Ovary (tissue), 10 donors: ENCODE data around the gene CAVIN1. TPM values are rescaled to one million over a fixed set of nuclear protein-coding genes. Genes with fewer than 3 reads are reported as not detected.

Source experiments
- DNase-seq, 5 donors: peaks; one replicate each; pipeline ENCODE4 v3.0.0-alpha.2; 2019 to 2020
- H3K27ac ChIP-seq, 2 donors: fragments of 200-600 bp; one replicate each; pipeline versions ENCODE4 v1.5.1 to v1.8.0; 2019 to 2022
- H3K27me3 ChIP-seq: fragments of 200-600 bp; one replicate; pipeline ENCODE4 v1.8.0; 2022
- H3K36me3 ChIP-seq: fragments of 200-600 bp; sonication (generic); one replicate; pipeline ENCODE4 v1.5.1; 2019
- H3K4me1 ChIP-seq: one replicate; pipeline ENCODE4 v1.8.1; 2013; ENCODE audit warnings: mild to moderate bottlenecking, moderate library complexity; ENCODE audit not compliant: insufficient read depth
- H3K4me3 ChIP-seq: fragments of 200-600 bp; sonication (generic); one replicate; pipeline ENCODE4 v1.5.1; 2017
- H3K9me3 ChIP-seq, 2 donors: fragments of 200-600 bp in 1 of 2; sonication (generic) in 1 of 2; one replicate each; pipeline versions ENCODE4 v1.5.1 to v1.8.1; 2013 to 2019; ENCODE audit warnings: mild to moderate bottlenecking in 1 of 2, moderate library complexity in 1 of 2
- EP300 ChIP-seq: sonication (generic); formaldehyde crosslinking; IDR thresholded peaks from one replicate; pipeline ENCODE4 v1.6.1; 2017; ENCODE audit warnings: antibody characterized with exemption
- POLR2A ChIP-seq: fragments of 450-650 bp; IDR thresholded peaks from one replicate; pipeline ENCODE4 v1.6.1; 2017; ENCODE audit warnings: antibody characterized with exemption, mild to moderate bottlenecking, moderate library complexity
- WGBS, 3 donors: extraction: QIAGEN DNeasy Blood & Tissue Kit in 1 of 3; methylation state at CpG; one replicate each; pipeline versions ENCODE4 v1.1.5 to v1.1.7; 2013 to 2017; 5-methylcytosine and 5-hydroxymethylcytosine counted together
- intact Hi-C, 4 donors: fragments of 100-400 bp; cut with DNase I; formaldehyde crosslinking; loops; one replicate each; pipeline versions ENCODE4 v1.11.0 to v1.15.1; 2022 to 2023
- long read RNA-seq, 3 donors: library from polyadenylated mRNA in 2 of 3; unstranded in 2 of 3; transcript quantifications; one replicate each; pipeline ENCODE4 v2.0.0 and lab custom pipeline, GENCODE V29; 2021 to 2026
- polyA plus RNA-seq, 2 donors: library from polyadenylated mRNA; stranded (reverse); fragments of 200-250 nt in 1 of 2; fragments of 350-450 nt in 1 of 2; fragmentation: Illumina TruSeq in 1 of 2; extraction: RNeasy Lipid Tissue Mini Kit (QIAGEN cat#74804) in 1 of 2; gene quantifications; one replicate each; pipeline ENCODE4 v1.2.3, GENCODE V29; 2013 to 2014
- total RNA-seq, 7 donors: library from RNA; depleted of rRNA in 2 of 7; stranded (reverse); fragments of >200 nt in 2 of 7; fragmentation: NEBNext Ultra II Directional in 3 of 7; extraction: Animal tissue kit (Norgen Biotek cat#: 25700) in 3 of 7; gene quantifications; one replicate each; pipeline versions ENCODE4 v1.1.0 to v1.2.4, GENCODE V29; 2016 to 2023
- TF ChIP-seq, protein P1 (sequence below), 3 donors: fragments of 450-650 bp in 2 of 3; fragments of 200-600 bp in 1 of 3; IDR thresholded peaks; one replicate each; pipeline versions ENCODE4 v1.5.1 to v1.8.0; 2016 to 2022; ENCODE audit warnings: antibody characterized with exemption in 3 of 3, mild to moderate bottlenecking in 1 of 3
- donor health status: DM: no; HTN: no; CAD: no; lungs with moderate emphysema.
- donor health status: DM: no; HTN: no; CAD: no.
- donor health status: Bipolar disorder and iron deficiency.
- donor health status: DM: yes; HTN: yes; CAD: no.
- donor health status: DM: no; HTN: no; CAD: no.
- donor health status: DM: yes; HTN: yes; CAD: no.

Gene CAVIN1, protein sequence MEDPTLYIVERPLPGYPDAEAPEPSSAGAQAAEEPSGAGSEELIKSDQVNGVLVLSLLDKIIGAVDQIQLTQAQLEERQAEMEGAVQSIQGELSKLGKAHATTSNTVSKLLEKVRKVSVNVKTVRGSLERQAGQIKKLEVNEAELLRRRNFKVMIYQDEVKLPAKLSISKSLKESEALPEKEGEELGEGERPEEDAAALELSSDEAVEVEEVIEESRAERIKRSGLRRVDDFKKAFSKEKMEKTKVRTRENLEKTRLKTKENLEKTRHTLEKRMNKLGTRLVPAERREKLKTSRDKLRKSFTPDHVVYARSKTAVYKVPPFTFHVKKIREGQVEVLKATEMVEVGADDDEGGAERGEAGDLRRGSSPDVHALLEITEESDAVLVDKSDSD
- total RNA-seq (100 to 1,000 TPM; 122 to 407 (median 281) TPM), polyA plus RNA-seq (100 to 1,000 TPM; 226 to 253 TPM)
- long read RNA-seq, donor 1, transcript CAVIN1-201 (2 exons, 3,828 nt): major isoform, 574 of 1,365 reads
- long read RNA-seq, donor 1, partial matches to known transcripts: 0 of 1,365 reads
- long read RNA-seq, donor 1, other reads (novel, unspliced or antisense): 791 of 1,365 reads
- long read RNA-seq, donor 2, transcript CAVIN1-201 (2 exons, 3,828 nt): major isoform, 32 of 93 reads
- long read RNA-seq, donor 2, partial matches to known transcripts: 61 of 93 reads
- long read RNA-seq, donor 2, other reads (novel, unspliced or antisense): 0 of 93 reads
- long read RNA-seq, donor 3, transcript CAVIN1-201 (2 exons, 3,828 nt): major isoform, 381 of 1,045 reads
- long read RNA-seq, donor 3, partial matches to known transcripts: 660 of 1,045 reads
- long read RNA-seq, donor 3, other reads (novel, unspliced or antisense): 4 of 1,045 reads

DNA sequence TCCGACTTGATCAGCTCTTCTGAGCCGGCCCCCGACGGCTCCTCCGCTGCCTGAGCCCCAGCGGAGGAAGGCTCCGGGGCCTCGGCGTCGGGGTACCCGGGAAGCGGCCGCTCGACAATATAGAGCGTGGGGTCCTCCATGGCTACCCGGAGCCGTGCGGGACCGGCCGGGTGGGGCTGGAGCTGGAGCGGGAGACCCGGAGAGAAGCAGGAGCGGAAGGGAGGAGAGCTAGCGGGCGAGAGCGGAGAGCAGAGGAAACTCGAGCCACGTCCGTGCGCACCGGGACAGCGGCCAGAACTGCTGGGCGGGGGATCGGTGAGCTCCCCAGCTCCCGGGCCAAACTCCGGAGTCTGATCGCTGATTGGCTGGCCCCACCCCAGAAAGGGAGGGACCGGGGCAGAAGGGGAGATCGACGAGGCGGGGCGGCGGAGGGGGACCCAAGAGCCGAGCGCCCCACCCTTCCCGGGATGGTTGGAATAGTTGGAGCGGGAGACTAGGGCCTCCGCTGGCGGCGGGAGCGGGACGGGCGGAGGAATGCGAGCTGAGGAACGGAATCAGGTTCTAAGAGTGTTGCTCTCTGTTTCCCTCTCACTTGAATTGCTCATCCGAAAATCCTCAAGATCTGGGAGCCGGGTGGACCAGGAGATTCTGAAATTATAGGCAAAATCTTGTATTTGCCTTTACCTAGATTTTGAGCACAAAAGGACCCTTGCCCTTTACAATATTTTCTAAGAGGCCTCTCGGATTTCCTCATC lies at the start of gene CAVIN1:
CAVIN1 (minus strand) TSS at position 299 of the 755 bp plus-strand sequence; CDS start at position 140, 159 bp downstream.
- Histone ChIP-seq H3K9me3 (no peaks in the 10 kb centered on the region), H3K27ac (peak within 1 kb of the TSS; percentile 54 to 78), H3K27me3 (no peaks in the 10 kb centered on the region), H3K4me3 (peak within 1 kb of the TSS; percentile 96), H3K36me3 (no peaks in the 10 kb centered on the region), H3K4me1 (peaks cover 5% of the 10 kb centered on the region)
- intact Hi-C loops: loop anchor here in 3 of 4 donors (5.0 to 10.0 kb wide), 3 partner anchors 89 to 104 kb away; no protein-coding TSS in a partner anchor
- peak; percentile 100 for DNase-seq
- WGBS, 3 donors: 1% methylated on average over 47 to 58 of the region's 58 CpGs
- no peak for TF ChIP-seq EP300
- TF ChIP-seq POLR2A: peak; percentile 95

DNA sequence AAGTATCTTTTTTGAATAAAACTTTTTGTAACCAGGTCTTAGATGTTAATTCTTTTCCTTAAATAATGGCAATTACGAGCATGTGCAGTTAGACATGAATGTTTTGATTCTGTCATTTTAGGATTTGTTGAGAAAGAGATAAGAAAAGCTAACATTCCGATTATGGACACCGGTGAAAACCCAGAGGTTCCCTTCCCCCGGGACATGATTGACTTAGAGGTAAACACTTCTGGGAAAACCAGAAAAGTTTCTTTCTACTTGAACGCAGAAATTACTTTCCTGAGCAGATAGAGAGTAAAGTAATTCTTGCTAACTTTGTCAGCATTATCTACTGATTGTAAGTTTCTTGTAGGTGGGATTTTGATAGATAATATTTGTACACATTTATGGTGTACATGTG lies 44.8 kb upstream of the CAVIN1 start:
- 52 to 61% (median 59%) methylated on average over 5 of the region's 5 CpGs for WGBS, 3 donors
- intact Hi-C loops: loop anchor here in 1 of 4 donors (5.0 kb wide), 1 partner anchor 349 kb away; no protein-coding TSS in a partner anchor
- DNase-seq: no peak
- H3K27me3 ChIP-seq: no peaks in the 10 kb centered on the region
- H3K36me3 ChIP-seq: no peaks in the 10 kb centered on the region
- TF ChIP-seq EP300: no peak
- TF ChIP-seq, protein P1, sequence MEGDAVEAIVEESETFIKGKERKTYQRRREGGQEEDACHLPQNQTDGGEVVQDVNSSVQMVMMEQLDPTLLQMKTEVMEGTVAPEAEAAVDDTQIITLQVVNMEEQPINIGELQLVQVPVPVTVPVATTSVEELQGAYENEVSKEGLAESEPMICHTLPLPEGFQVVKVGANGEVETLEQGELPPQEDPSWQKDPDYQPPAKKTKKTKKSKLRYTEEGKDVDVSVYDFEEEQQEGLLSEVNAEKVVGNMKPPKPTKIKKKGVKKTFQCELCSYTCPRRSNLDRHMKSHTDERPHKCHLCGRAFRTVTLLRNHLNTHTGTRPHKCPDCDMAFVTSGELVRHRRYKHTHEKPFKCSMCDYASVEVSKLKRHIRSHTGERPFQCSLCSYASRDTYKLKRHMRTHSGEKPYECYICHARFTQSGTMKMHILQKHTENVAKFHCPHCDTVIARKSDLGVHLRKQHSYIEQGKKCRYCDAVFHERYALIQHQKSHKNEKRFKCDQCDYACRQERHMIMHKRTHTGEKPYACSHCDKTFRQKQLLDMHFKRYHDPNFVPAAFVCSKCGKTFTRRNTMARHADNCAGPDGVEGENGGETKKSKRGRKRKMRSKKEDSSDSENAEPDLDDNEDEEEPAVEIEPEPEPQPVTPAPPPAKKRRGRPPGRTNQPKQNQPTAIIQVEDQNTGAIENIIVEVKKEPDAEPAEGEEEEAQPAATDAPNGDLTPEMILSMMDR (IDR thresholded peaks at IDR 0.05): no peak
- no peak for TF ChIP-seq POLR2A
- no peak overlapping the region for H3K27ac ChIP-seq
- no peak overlapping the region for H3K4me3 ChIP-seq
- no peaks in the 10 kb centered on the region for H3K4me1 ChIP-seq
- H3K9me3 ChIP-seq: no peaks in the 10 kb centered on the region

DNA sequence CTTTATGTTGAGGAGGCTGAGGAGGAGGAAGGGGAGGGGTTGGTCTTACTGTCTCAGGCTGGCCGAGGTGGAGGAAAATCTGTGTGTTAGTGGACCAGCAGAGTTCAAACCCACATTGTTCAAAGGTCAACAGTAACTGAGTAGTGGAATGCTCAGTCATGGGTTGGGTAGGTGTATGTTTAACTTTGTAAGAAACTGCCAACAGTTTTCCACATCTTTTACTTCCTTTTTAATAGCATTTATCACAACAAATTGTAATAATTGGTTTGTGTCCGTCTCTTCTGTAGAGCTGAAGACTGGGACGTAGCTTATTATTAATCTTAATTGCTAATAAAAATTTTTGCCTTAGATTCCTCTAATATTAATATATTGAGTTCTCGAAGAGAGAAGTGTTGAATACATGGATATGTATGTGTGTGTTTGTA lies 40.9 kb upstream of the CAVIN1 start:
- no peak overlapping the region for H3K4me3 ChIP-seq
- WGBS, 3 donors: 76 to 80% (median 79%) methylated on average over 4 of the region's 4 CpGs
- no peaks in the 10 kb centered on the region for H3K9me3 ChIP-seq
- no peaks in the 10 kb centered on the region for H3K27me3 ChIP-seq
- peaks cover 7% of the 10 kb centered on the region for H3K4me1 ChIP-seq
- no peak overlapping the region for H3K27ac ChIP-seq
- H3K36me3 ChIP-seq: no peaks in the 10 kb centered on the region
- intact Hi-C loops: loop anchor here in 1 of 4 donors (5.0 kb wide), 1 partner anchor 48 kb away; no protein-coding TSS in a partner anchor
- no peak for DNase-seq
- TF ChIP-seq EP300 (no peak), POLR2A (no peak)
- TF ChIP-seq, protein P1 (IDR thresholded peaks at IDR 0.05): no peak

DNA sequence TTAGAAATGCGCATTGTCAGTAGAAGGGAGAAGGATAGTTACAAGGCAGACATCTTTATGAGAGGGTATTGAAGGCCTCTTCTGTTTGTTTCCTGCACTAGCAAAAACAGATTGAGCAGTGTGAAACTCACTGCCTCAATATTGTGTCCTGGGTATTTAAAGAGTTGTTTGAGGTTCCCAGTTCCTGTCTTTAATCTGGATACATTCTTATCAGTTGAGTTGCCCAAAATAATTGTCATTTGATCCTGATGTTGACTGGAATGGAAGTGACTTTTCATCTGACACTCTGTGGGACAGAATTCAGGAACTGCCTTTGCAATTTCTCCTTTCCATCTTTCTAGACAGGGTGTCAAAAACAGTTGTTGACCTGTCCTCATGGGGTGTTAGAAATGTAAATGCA lies 37.3 kb upstream of the CAVIN1 start:
- intact Hi-C loops: loop anchor here in 1 of 4 donors (5.0 kb wide), 1 partner anchor 52 kb away; no protein-coding TSS in a partner anchor
- Histone ChIP-seq H3K9me3 (no peaks in the 10 kb centered on the region), H3K4me3 (peak overlapping the region; percentile 86), H3K36me3 (no peaks in the 10 kb centered on the region), H3K27ac (no peak overlapping the region), H3K4me1 (peaks cover 7% of the 10 kb centered on the region), H3K27me3 (no peaks in the 10 kb centered on the region)
- no peak for DNase-seq
- TF ChIP-seq POLR2A (no peak), EP300 (no peak)
- TF ChIP-seq, protein P1 (IDR thresholded peaks at IDR 0.05): no peak
- WGBS, 3 donors: 12 to 47% (median 16%) methylated on average over 1 of the region's 1 CpG
